ENCODE data around the gene AR. TPM values are rescaled to one million over a fixed set of nuclear protein-coding genes. Genes with fewer than 3 reads are reported as not detected.
A peak's percentile ranks its signal among the peaks of the same experiment; 100 is the strongest.

The AR gene
- total RNA-seq, 1 donor from 2014 or later, result 5.0 TPM

DNA sequence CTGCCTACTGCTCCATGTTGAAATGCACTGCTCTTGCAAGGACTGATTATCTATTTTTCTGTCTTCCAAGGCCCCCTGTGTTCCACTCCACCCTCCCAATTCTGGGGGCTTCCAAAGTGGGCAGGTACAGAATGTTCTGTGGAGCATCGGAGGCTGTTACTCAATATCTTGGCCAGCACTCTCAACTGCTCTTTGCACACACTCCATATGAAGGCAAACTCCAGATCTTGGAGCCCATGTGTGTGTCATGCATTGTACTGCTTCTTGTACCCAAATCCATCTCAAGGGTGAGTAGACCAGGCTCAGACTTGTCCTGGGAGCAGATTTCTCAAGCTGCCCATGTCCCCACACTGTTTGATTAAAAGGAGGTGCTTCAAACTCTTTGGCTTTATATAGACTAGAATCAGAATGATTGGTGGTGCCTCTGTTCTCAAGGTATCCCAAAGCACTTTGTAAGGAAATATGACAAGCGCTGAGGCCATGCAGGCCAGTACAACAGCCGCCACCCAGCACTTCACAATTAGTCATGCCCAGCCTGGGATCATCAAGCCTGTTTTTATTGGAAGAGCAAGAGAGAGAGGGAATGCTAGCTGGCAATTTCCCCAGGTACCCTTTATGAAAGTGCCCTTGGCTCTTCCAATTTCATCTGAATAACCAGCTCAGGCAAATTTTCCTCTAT is 44.3 kb downstream of the AR start:
- intact Hi-C loops (cut with DNase I), result no loop called here
- ATAC-seq, result no peak
- Histone ChIP-seq H3K27me3 (ENCODE audit: low read depth) (no peaks in the 10 kb centered on the region), H3K4me1 (no peaks in the 10 kb centered on the region), H3K27ac (no peak overlapping the region), H3K9me3 (no peaks in the 10 kb centered on the region), H3K4me3 (no peak overlapping the region), H3K36me3 (no peaks in the 10 kb centered on the region)
- DNase-seq, result no peak
- no peak for TF ChIP-seq CTCF (IDR thresholded peaks at IDR 0.05)

- Histone ChIP-seq H3K4me1 (no peaks in the 10 kb centered on the region), H3K36me3 (no peaks in the 10 kb centered on the region), H3K27ac (no peak overlapping the region), H3K9me3 (no peaks in the 10 kb centered on the region), H3K27me3 (ENCODE audit: low read depth) (no peaks in the 10 kb centered on the region), H3K4me3 (no peak overlapping the region)
- ATAC-seq (peak; percentile 91), DNase-seq (no peak)
- intact Hi-C loops (cut with DNase I), result no loop called here
- no peak for TF ChIP-seq CTCF (IDR thresholded peaks at IDR 0.05)
Observed at GRCh38 chrX:67596839-67597790, 53.3 kb downstream of the AR start.

- Histone ChIP-seq H3K36me3 (no peaks in the 10 kb centered on the region), H3K4me3 (no peak overlapping the region), H3K9me3 (no peaks in the 10 kb centered on the region), H3K27ac (no peak overlapping the region), H3K4me1 (no peaks in the 10 kb centered on the region), H3K27me3 (ENCODE audit: low read depth) (no peaks in the 10 kb centered on the region)
- intact Hi-C loops (cut with DNase I), result no loop called here
- no peak for TF ChIP-seq CTCF (IDR thresholded peaks at IDR 0.05)
- ATAC-seq (no peak), DNase-seq (no peak)
Observed at GRCh38 chrX:67599532-67599931, 55.7 kb downstream of the AR start.

DNA sequence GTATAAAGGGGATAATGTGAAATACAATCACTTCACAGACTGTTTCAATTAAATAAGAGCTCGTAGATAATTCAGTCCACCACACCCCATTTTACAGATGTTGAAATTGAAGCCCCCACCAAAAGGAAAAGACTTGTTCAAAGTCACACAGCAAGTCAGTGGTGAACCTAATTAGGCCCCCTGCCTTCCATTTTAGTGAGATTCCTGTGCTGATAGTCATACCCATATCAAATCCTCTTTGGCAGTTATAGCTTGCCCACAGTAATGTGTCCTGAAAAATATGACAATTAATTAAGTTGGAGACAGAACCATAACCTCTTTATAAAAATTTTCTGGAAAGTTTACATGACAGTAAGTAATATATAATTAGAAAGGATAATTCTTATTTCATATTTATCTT is 58.0 kb downstream of the AR start:
- no peaks in the 10 kb centered on the region for H3K9me3 ChIP-seq
- no peak overlapping the region for H3K4me3 ChIP-seq
- no peak overlapping the region for H3K27ac ChIP-seq
- H3K4me1 ChIP-seq, result no peaks in the 10 kb centered on the region
- H3K27me3 ChIP-seq (ENCODE audit: low read depth), result no peaks in the 10 kb centered on the region
- TF ChIP-seq CTCF (IDR thresholded peaks at IDR 0.05), result no peak
- ATAC-seq, result no peak
- intact Hi-C loops (cut with DNase I), result no loop called here
- no peak for DNase-seq
- H3K36me3 ChIP-seq, result no peaks in the 10 kb centered on the region

- ATAC-seq (peak in 1 of 2 donors; percentile 59), DNase-seq (no peak)
- H3K9me3 ChIP-seq, result no peaks in the 10 kb centered on the region
- TF ChIP-seq CTCF (IDR thresholded peaks at IDR 0.05), result no peak
- H3K36me3 ChIP-seq, result no peaks in the 10 kb centered on the region
- H3K4me3 ChIP-seq, result no peak overlapping the region
- H3K27me3 ChIP-seq (ENCODE audit: low read depth), result no peaks in the 10 kb centered on the region
- no peaks in the 10 kb centered on the region for H3K4me1 ChIP-seq
- no peak overlapping the region for H3K27ac ChIP-seq
- intact Hi-C loops (cut with DNase I), result no loop called here
Observed at GRCh38 chrX:67604979-67605703, 61.3 kb downstream of the AR start.
